ENCODE data around the gene RRAGA.
"Not testable (repeated sequence)": the region's sequence is repeated elsewhere in the genome, so short reads cannot be mapped to it uniquely, and the experiment has no call there.

The RRAGA gene

DNA sequence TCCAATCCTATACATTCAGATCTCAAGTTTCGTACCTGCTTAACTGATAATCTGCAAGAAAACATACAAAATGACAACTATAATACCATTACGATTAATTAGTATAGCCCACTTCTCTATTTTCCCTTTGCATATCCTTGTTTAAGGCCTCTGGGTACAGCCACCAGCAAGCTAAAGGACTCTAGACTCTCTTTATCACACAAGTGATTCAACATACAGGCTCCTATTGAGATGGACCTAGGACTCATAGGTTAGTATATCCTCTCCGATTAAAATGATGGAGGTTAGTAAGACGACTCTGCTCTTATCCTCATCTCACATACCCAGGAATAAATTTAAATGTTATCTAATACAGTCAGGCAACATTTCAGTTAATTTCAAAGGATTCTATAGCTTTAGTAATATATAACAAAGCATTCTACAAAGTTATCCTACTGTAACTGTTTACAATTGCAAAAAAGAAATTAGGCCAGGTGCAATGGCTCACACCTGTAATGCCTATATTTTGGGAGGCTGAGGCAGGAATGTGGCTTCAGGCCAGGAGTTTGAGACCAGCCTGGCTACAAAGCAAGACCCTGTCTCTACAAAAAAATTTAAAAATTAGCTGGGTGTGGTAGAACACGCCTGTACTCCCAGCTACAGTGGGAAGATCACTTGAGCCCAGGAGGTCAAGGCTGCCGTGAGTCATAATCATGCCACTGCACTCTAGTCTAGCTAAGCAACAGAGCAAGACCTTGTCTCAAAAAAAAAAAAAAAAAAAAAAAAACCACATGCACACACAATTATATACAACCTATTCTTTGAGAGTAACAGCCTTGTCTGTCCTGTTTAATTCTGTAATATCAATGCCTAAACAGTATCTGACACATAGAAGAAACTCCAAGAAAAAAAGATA is 38.1 kb downstream of the RRAGA start:
- no peak for DNase-seq

DNA sequence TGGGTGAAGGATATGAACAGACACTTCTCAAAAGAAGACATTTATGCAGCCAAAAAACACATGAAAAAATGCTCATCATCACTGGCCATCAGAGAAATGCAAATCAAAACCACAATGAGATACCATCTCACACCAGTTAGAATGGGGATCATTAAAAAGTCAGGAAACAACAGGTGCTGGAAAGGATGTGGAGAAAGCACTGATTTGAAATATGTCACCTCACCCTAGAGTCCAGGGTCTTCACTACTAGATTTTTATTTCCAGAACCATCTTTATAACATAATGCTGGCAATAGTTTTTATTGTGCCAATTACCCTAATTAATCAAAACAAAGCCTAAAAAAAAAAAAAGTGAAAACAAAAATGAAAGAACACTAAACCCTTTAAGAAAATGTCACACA is 48.2 kb downstream of the RRAGA start:
- DNase-seq, result not testable (repeated sequence)

Measured in activated CD4-positive, alpha-beta T cell treated with anti-CD3 and anti-CD28 coated beads, Interleukin-10, Interleukin-2, amounts not matched to agents 100 ng/mL and 50 ng/mL, durations not matched to agents 16 hours and 8 hours (primary cell).